H1 (cell line): ENCODE measurements around the gene ZNF385B. TPM values are rescaled to one million over a fixed set of nuclear protein-coding genes. Genes with fewer than 3 reads are reported as not detected.

Experiments
- ATF3 ChIP-seq: IDR thresholded peaks from 2 replicates; pipeline ENCODE4 v1.6.1; 2011; ENCODE audit warnings: low read depth, mild to moderate bottlenecking, low read length; ENCODE audit not compliant: insufficient read depth
- CHD7 ChIP-seq: fragments of 300-600 bp; sonication (generic); IDR thresholded peaks from 2 replicates; pipeline ENCODE4 v1.7.1; 2012; ENCODE audit warnings: low read length, moderate library complexity, mild to moderate bottlenecking, inconsistent platforms; ENCODE audit not compliant: insufficient replicate concordance
- CREB1 ChIP-seq: IDR thresholded peaks from 2 replicates; pipeline ENCODE4 v1.6.1; 2012; ENCODE audit warnings: inconsistent platforms
- CTBP2 ChIP-seq: IDR thresholded peaks from 2 replicates; pipeline ENCODE4 v1.7.0; 2011; ENCODE audit warnings: borderline replicate concordance, mild to moderate bottlenecking, moderate library complexity, mixed read lengths, low read length; ENCODE audit not compliant: insufficient read depth, insufficient read length
- POU5F1 ChIP-seq: IDR thresholded peaks from 2 replicates; pipeline ENCODE4 v1.6.1; 2011; ENCODE audit warnings: low read depth, mild to moderate bottlenecking, low read length, moderate library complexity
- RBBP5 ChIP-seq: IDR thresholded peaks from 2 replicates; pipeline ENCODE4 v1.7.1; 2012; ENCODE audit warnings: low read depth, mild to moderate bottlenecking, inconsistent platforms, low read length, moderate library complexity, borderline replicate concordance
- SIX5 ChIP-seq: IDR thresholded peaks from 2 replicates; pipeline ENCODE4 v1.6.1; 2011; ENCODE audit warnings: mild to moderate bottlenecking, low read depth, low read length
- TCF12 ChIP-seq: IDR thresholded peaks from 2 replicates; pipeline ENCODE4 v1.6.1; 2011; ENCODE audit warnings: low read depth, mild to moderate bottlenecking, low read length
- polyA plus RNA-seq, 7 experiments: library from polyadenylated mRNA; depleted of rRNA in 3 of 7; stranded (reverse) in 5 of 7; unstranded in 2 of 7; fragments of >200 nt in 5 of 7; fragments of 200-250 nt in 2 of 7; gene quantifications; 1 replicate in 5 of 7; 2 replicates in 1 of 7; 4 replicates in 1 of 7; pipeline versions ENCODE4 v1.2.1 to v1.2.3, GENCODE V29; 2011 to 2013; ENCODE audit warnings: missing spikeins in 2 of 7, mixed read lengths in 2 of 7
- total RNA-seq: library from RNA; stranded (reverse); fragmentation: NEBNext Ultra II Directional; extraction: Animal tissue kit (Norgen Biotek cat#: 25700); gene quantifications from 2 replicates; pipeline ENCODE4 v1.2.1, GENCODE V29; 2021

The ZNF385B gene
- total and polyA plus RNA-seq, 2 of the 8 experiments (the other 6 are each of a cell fraction or from before 2014, with no cell fraction given): 1.1 to 3.7 TPM

DNA sequence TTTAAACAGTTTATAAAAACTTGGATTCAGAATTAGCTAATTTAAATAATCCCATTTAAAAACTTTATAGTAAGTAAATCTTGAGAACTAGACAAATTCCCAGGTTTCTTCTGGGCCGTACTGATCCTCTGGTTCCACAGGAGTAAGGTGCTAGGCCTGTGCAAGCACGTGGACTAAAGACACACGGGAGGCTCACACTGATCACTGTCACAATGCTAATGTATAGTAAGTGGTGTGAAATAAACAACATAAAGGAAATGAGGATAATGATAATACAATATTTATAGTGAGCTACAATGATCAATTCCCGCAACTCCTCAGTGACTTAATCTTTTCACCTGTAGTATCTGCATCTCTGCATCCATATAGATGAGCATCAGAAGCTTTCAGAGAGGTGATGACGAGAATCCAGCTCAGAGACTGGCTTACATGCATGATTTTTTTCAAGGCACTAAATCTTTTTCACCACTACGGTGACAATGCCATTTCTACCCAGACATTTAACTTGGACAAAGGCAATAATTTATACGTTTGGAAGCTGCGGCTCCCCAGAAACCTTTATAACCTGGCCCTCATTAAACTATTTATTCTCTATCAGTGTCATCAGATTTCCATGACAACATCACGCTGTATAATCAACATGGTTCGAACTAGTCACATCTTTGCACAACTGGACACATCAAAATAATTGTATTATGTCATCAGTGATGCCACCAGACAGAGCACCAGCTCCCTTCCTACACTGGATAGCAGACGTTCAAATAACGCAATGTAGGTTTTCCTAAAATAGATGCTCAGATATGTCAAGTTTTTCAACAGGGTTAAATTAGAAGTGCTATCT lies 196.2 kb downstream of the ZNF385B start (continued):
- TF ChIP-seq CHD7 (no peak), CREB1 (no peak), ATF3 (no peak), RBBP5 (no peak), TCF12 (no peak), SIX5 (no peak), POU5F1 (no peak), CTBP2 (no peak)
